ENCODE results near the gene IL1A. TPM values are rescaled to one million over a fixed set of nuclear protein-coding genes. Genes with fewer than 3 reads are reported as not detected.

The IL1A gene
- total and polyA plus RNA-seq, 9 of the 15 experiments (the other 6 are each of a cell fraction or from before 2014, with no cell fraction given) = 0.03 to 0.27 (median 0.14) TPM; not detected in 2

- no peak for TF ChIP-seq ZNF280A (IDR thresholded peaks at IDR 0.05; ENCODE audit: low read depth, partially characterized antibody)
- no peak for TF ChIP-seq SNIP1 (IDR thresholded peaks at IDR 0.05; ENCODE audit: low read depth)
- TF ChIP-seq, protein P1, sequence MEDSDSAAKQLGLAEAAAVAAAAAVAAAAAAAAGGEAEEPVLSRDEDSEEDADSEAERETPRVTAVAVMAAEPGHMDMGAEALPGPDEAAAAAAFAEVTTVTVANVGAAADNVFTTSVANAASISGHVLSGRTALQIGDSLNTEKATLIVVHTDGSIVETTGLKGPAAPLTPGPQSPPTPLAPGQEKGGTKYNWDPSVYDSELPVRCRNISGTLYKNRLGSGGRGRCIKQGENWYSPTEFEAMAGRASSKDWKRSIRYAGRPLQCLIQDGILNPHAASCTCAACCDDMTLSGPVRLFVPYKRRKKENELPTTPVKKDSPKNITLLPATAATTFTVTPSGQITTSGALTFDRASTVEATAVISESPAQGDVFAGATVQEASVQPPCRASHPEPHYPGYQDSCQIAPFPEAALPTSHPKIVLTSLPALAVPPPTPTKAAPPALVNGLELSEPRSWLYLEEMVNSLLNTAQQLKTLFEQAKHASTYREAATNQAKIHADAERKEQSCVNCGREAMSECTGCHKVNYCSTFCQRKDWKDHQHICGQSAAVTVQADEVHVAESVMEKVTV (CRISPR knock-in tag; IDR thresholded peaks at IDR 0.05) = no peak
- TF ChIP-seq SP1 (CRISPR knock-in tag; IDR thresholded peaks at IDR 0.05) = no peak
- TF ChIP-seq HINFP (tag; conservative IDR thresholded peaks at IDR 0.05; ENCODE audit: low read depth) = no peak
- no peak for TF ChIP-seq ZBTB9 (CRISPR knock-in tag; IDR thresholded peaks at IDR 0.05)
- no peak for TF ChIP-seq TBL1XR1 (IDR thresholded peaks at IDR 0.05; ENCODE audit: low read length in 2 of 2)
- TF ChIP-seq HMGN3 (IDR thresholded peaks at IDR 0.05; ENCODE audit: borderline replicate concordance, extremely low read depth, insufficient read length, low read depth, low read length) = no peak
- TF ChIP-seq HIVEP1 (CRISPR knock-in tag; IDR thresholded peaks at IDR 0.05) = no peak
- TF ChIP-seq PTRF (tag; IDR thresholded peaks at IDR 0.05) = no peak
These were observed 60.3 kb downstream of the IL1A start (continued) for GRCh38 chr2:112723995-112724394.

Other genes with a start within 250 kb of the IL1A start
Only the 7 nearest of the 9 such genes appear.
- gene CHCHD5, start 199.9 kb downstream of the IL1A start, total RNA-seq (2014; rRNA removed) = 33.4 and 61.2 TPM in 2 replicates
- 5.7 and 7.4 TPM in 2 replicates for gene CHCHD5, start 199.9 kb downstream of the IL1A start, total RNA-seq (2014; rRNA removed; fragmentation: Illumina TruSeq; extraction: Trizol)
- gene CHCHD5, start 199.9 kb downstream of the IL1A start, total RNA-seq (2015; rRNA removed; fragmentation: Illumina TruSeq; extraction: Trizol) = 25.8 and 29.4 TPM in 2 replicates
- 42.9 and 55.3 TPM in 2 replicates for gene CHCHD5, start 199.9 kb downstream of the IL1A start, total RNA-seq (2021)
- gene CHCHD5, start 199.9 kb downstream of the IL1A start, polyA plus RNA-seq (2011; rRNA removed) = 16.4 and 21.9 TPM in 2 replicates
- 21.0 and 45.8 TPM in 2 replicates for gene CHCHD5, start 199.9 kb downstream of the IL1A start, polyA plus RNA-seq (2014; fragmentation: Illumina TruSeq; extraction: Trizol)
- gene CHCHD5, start 199.9 kb downstream of the IL1A start, polyA plus RNA-seq (2014; fragmentation: Nextera tagmentation; extraction: Ambion mirVana) = 10 to 100 TPM; 56.0 to 79.3 TPM
- gene CHCHD5, start 199.9 kb downstream of the IL1A start, polyA plus RNA-seq (2014; rRNA removed) = 42.4 and 61.3 TPM in 2 replicates
- gene SLC20A1, start 138.6 kb downstream of the IL1A start, total RNA-seq (2014; rRNA removed) = 64.7 and 66.0 TPM in 2 replicates
- gene SLC20A1, start 138.6 kb downstream of the IL1A start, total RNA-seq (2014; rRNA removed; fragmentation: Illumina TruSeq; extraction: Trizol) = 95.1 and 111 TPM in 2 replicates
- 66.8 and 68.9 TPM in 2 replicates for gene SLC20A1, start 138.6 kb downstream of the IL1A start, total RNA-seq (2015; rRNA removed; fragmentation: Illumina TruSeq; extraction: Trizol)
- 123 and 136 TPM in 2 replicates for gene SLC20A1, start 138.6 kb downstream of the IL1A start, total RNA-seq (2021)
- gene SLC20A1, start 138.6 kb downstream of the IL1A start, polyA plus RNA-seq (2011; rRNA removed) = 101 and 150 TPM in 2 replicates
- gene SLC20A1, start 138.6 kb downstream of the IL1A start, polyA plus RNA-seq (2014; fragmentation: Illumina TruSeq; extraction: Trizol) = 85.8 and 87.8 TPM in 2 replicates
- gene SLC20A1, start 138.6 kb downstream of the IL1A start, polyA plus RNA-seq (2014; fragmentation: Nextera tagmentation; extraction: Ambion mirVana) = 10 to 100 TPM; 53.8 to 56.1 TPM
- gene SLC20A1, start 138.6 kb downstream of the IL1A start, polyA plus RNA-seq (2014; rRNA removed) = 74.7 and 77.3 TPM in 2 replicates
- 0.94 and 1.0 TPM in 2 replicates for gene NT5DC4, start 63.5 kb downstream of the IL1A start, total RNA-seq (2014; rRNA removed)
- gene NT5DC4, start 63.5 kb downstream of the IL1A start, total RNA-seq (2014; rRNA removed; fragmentation: Illumina TruSeq; extraction: Trizol) = 0.44 and 2.3 TPM in 2 replicates
- 0.45 and 0.65 TPM in 2 replicates for gene NT5DC4, start 63.5 kb downstream of the IL1A start, total RNA-seq (2015; rRNA removed; fragmentation: Illumina TruSeq; extraction: Trizol)
- 4.7 and 6.8 TPM in 2 replicates for gene NT5DC4, start 63.5 kb downstream of the IL1A start, total RNA-seq (2021)
- 3.4 and 6.9 TPM in 2 replicates for gene NT5DC4, start 63.5 kb downstream of the IL1A start, polyA plus RNA-seq (2011; rRNA removed)
- 0.56 and 1.8 TPM in 2 replicates for gene NT5DC4, start 63.5 kb downstream of the IL1A start, polyA plus RNA-seq (2014; fragmentation: Illumina TruSeq; extraction: Trizol)
- gene NT5DC4, start 63.5 kb downstream of the IL1A start, polyA plus RNA-seq (2014; fragmentation: Nextera tagmentation; extraction: Ambion mirVana) = 1 to 10 TPM; 2.5 to 2.8 TPM
- 1.6 and 5.0 TPM in 2 replicates for gene NT5DC4, start 63.5 kb downstream of the IL1A start, polyA plus RNA-seq (2014; rRNA removed)
- 10.4 and 12.3 TPM in 2 replicates for gene CKAP2L, start 19.9 kb downstream of the IL1A start, total RNA-seq (2014; rRNA removed)
- 14.2 and 16.9 TPM in 2 replicates for gene CKAP2L, start 19.9 kb downstream of the IL1A start, total RNA-seq (2014; rRNA removed; fragmentation: Illumina TruSeq; extraction: Trizol)
- gene CKAP2L, start 19.9 kb downstream of the IL1A start, total RNA-seq (2015; rRNA removed; fragmentation: Illumina TruSeq; extraction: Trizol) = 11.5 and 12.1 TPM in 2 replicates
- gene CKAP2L, start 19.9 kb downstream of the IL1A start, total RNA-seq (2021) = 17.6 and 18.6 TPM in 2 replicates
- 15.8 and 18.5 TPM in 2 replicates for gene CKAP2L, start 19.9 kb downstream of the IL1A start, polyA plus RNA-seq (2011; rRNA removed)
- 20.3 and 21.9 TPM in 2 replicates for gene CKAP2L, start 19.9 kb downstream of the IL1A start, polyA plus RNA-seq (2014; fragmentation: Illumina TruSeq; extraction: Trizol)
- gene CKAP2L, start 19.9 kb downstream of the IL1A start, polyA plus RNA-seq (2014; fragmentation: Nextera tagmentation; extraction: Ambion mirVana) = 10 to 100 TPM; 14.1 to 14.9 TPM
- 10.9 and 13.2 TPM in 2 replicates for gene CKAP2L, start 19.9 kb downstream of the IL1A start, polyA plus RNA-seq (2014; rRNA removed)
- not detected in 2 replicates for gene IL1B, start 52.3 kb upstream of the IL1A start, total RNA-seq (2014; rRNA removed)
- gene IL1B, start 52.3 kb upstream of the IL1A start, total RNA-seq (2014; rRNA removed; fragmentation: Illumina TruSeq; extraction: Trizol) = not detected in 2 replicates
- 0.29 TPM in 1 of 2 replicates, not detected in the other for gene IL1B, start 52.3 kb upstream of the IL1A start, total RNA-seq (2015; rRNA removed; fragmentation: Illumina TruSeq; extraction: Trizol)
- gene IL1B, start 52.3 kb upstream of the IL1A start, total RNA-seq (2021) = not detected in 2 replicates
- 0.09 TPM in 1 of 2 replicates, not detected in the other for gene IL1B, start 52.3 kb upstream of the IL1A start, polyA plus RNA-seq (2011; rRNA removed)
- gene IL1B, start 52.3 kb upstream of the IL1A start, polyA plus RNA-seq (2014; fragmentation: Illumina TruSeq; extraction: Trizol) = not detected in 2 replicates
- not detected for gene IL1B, start 52.3 kb upstream of the IL1A start, polyA plus RNA-seq (2014; fragmentation: Nextera tagmentation; extraction: Ambion mirVana)
- gene IL1B, start 52.3 kb upstream of the IL1A start, polyA plus RNA-seq (2014; rRNA removed) = not detected in 2 replicates
- gene IL37, start 126.7 kb upstream of the IL1A start, total RNA-seq (2014; rRNA removed) = not detected in 2 replicates
- gene IL37, start 126.7 kb upstream of the IL1A start, total RNA-seq (2014; rRNA removed; fragmentation: Illumina TruSeq; extraction: Trizol) = not detected in 2 replicates
- gene IL37, start 126.7 kb upstream of the IL1A start, total RNA-seq (2015; rRNA removed; fragmentation: Illumina TruSeq; extraction: Trizol) = not detected in 2 replicates
- gene IL37, start 126.7 kb upstream of the IL1A start, total RNA-seq (2021) = not detected in 2 replicates
- not detected in 2 replicates for gene IL37, start 126.7 kb upstream of the IL1A start, polyA plus RNA-seq (2011; rRNA removed)
- not detected in 2 replicates for gene IL37, start 126.7 kb upstream of the IL1A start, polyA plus RNA-seq (2014; fragmentation: Illumina TruSeq; extraction: Trizol)
- not detected for gene IL37, start 126.7 kb upstream of the IL1A start, polyA plus RNA-seq (2014; fragmentation: Nextera tagmentation; extraction: Ambion mirVana)
- not detected in 2 replicates for gene IL37, start 126.7 kb upstream of the IL1A start, polyA plus RNA-seq (2014; rRNA removed)
- gene IL36G, start 193.5 kb upstream of the IL1A start, total RNA-seq (2014; rRNA removed) = not detected in 2 replicates
- gene IL36G, start 193.5 kb upstream of the IL1A start, total RNA-seq (2014; rRNA removed; fragmentation: Illumina TruSeq; extraction: Trizol) = not detected in 2 replicates
- gene IL36G, start 193.5 kb upstream of the IL1A start, total RNA-seq (2015; rRNA removed; fragmentation: Illumina TruSeq; extraction: Trizol) = not detected in 2 replicates
- not detected in 2 replicates for gene IL36G, start 193.5 kb upstream of the IL1A start, total RNA-seq (2021)
- gene IL36G, start 193.5 kb upstream of the IL1A start, polyA plus RNA-seq (2011; rRNA removed) = not detected in 2 replicates
- gene IL36G, start 193.5 kb upstream of the IL1A start, polyA plus RNA-seq (2014; fragmentation: Illumina TruSeq; extraction: Trizol) = not detected in 2 replicates
- gene IL36G, start 193.5 kb upstream of the IL1A start, polyA plus RNA-seq (2014; fragmentation: Nextera tagmentation; extraction: Ambion mirVana) = not detected
- gene IL36G, start 193.5 kb upstream of the IL1A start, polyA plus RNA-seq (2014; rRNA removed) = not detected in 2 replicates

All from K562 (cell line).